ENCODE data around the gene DMRTA1. TPM values are rescaled to one million over a fixed set of nuclear protein-coding genes. Genes with fewer than 3 reads are reported as not detected.
"Not testable (repeated sequence)": the region's sequence is repeated elsewhere in the genome, so short reads cannot be mapped to it uniquely, and the experiment has no call there.

DMRTA1 gene, protein sequence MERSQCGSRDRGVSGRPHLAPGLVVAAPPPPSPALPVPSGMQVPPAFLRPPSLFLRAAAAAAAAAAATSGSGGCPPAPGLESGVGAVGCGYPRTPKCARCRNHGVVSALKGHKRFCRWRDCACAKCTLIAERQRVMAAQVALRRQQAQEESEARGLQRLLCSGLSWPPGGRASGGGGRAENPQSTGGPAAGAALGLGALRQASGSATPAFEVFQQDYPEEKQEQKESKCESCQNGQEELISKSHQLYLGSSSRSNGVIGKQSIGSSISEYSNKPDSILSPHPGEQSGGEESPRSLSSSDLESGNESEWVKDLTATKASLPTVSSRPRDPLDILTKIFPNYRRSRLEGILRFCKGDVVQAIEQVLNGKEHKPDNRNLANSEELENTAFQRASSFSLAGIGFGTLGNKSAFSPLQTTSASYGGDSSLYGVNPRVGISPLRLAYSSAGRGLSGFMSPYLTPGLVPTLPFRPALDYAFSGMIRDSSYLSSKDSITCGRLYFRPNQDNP
- total RNA-seq: not detected in 2 replicates

DNA sequence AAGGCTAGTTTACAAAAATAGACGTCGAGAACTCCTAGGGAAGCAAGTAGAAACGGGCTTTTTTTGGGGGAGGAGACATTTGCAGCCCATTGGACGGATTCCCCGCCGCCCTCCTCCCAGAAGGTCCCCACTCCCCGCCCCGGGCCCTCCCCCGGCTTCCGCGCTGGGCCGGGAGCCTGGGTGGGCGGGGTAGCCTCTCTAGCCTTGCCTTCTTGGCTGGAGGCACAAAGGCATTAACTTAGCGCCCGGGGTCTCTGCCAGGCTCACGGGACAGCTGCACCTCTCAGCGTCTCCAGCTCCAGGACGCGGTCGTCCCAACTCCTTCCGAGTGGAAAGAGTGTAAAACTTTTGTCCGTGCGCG is at the start of gene DMRTA1:
Gene DMRTA1 (plus strand): TSS at position 236 of the 361 bp plus-strand sequence. CDS start 242 bp downstream, outside the sequence.
- intact Hi-C loops (cut with micrococcal nuclease): loop anchor here (2.0 kb wide), 1 partner anchor 480 kb away; no protein-coding TSS in a partner anchor

GRCh38 chr9:22401671-22402070 is 45.0 kb upstream of the DMRTA1 start:
- intact Hi-C loops (cut with micrococcal nuclease): no loop called here

DNA sequence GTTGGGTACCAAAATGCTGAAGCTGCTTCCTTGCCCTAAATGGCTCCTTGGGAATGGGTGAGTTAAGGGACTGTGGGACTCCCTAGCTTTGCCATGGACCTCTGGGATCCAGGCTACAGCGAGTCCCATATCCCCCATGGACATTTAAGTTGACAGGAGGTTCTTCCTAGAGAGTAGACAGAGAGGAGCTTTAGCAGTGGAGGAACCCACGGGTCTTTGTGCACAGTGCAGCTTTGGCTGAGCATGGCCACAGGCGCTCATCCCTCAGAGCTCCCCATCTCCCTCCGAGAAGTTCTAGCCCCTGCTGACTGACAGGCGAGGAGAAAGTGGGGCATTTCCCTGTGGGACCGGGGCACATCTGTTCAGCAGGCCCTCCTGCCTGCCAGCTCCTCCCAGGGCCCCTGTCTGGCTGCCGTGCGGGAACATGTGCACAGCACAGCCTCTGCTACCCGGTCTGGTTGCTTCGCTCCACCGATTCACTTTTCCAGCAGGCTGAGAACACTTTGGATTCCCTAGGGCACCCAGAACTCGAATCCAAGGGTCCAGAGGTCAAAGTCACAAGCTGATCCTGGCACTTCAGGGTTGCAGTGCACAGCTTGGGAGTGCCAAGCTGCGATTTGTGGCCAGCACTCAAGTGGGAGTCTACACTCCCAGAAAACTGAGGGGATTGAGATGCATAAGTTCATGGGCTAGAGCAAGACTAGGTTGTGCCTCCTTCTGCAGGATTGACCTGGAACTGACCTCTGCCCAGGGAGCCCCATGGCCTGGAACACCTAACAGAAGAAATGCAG is 40.6 kb upstream of the DMRTA1 start:
- intact Hi-C loops (cut with micrococcal nuclease): no loop called here

- intact Hi-C loops (cut with micrococcal nuclease): no loop called here
Measured at GRCh38 chr9:22413884-22414283, 32.7 kb upstream of the DMRTA1 start.

DNA sequence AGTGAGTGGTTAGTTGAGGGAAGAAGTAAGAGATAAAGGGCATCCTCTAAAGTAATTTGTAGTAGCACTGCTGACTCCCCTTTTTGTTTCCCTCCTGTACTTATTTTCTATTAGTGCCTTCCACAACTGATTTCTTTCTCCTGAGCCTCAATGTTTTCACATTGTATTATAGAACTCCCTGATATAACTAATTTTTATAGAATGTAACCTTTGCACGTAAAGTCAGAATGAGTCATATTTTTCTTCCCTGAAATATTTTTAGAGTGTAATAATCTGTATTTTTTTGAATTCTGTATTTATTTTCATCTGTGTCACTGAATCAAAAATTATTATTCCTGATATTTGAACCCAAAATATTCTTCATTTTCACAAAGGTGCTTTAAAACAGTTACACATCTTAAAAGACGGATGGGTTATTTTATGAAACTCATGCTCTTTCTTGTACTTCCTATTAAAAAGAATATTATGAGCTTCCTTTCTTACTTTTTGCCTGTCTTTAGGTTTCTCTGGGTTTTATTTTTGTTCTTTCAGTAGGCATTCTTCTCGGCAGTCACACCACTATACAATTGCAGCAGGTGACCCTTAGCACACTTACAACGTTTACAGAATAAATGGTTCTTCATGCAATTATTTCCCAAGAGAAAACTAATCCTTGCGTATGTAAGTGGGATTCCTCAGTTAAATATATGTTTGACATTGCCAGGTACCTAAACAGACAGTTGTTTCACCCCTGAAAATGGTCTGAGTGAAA is 30.5 kb upstream of the DMRTA1 start:
- intact Hi-C loops (cut with micrococcal nuclease): no loop called here

DNA sequence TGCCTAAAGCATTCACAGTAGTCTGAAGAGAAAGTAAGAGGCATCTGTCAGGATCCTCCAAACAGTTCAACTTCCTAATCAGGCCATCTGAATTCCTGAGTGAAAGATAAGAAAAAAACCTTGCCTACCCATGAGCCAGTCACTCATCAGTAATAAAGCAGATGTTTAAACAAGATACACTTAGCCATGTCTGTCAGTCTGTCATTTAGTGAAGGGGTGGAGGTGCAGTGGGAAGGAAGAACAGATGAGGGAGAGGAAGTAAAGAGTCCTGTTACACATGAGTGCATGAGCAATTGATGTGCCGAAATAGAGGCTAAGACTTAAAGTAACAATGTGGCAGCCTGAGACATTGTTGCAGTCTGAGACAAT is 29.9 kb upstream of the DMRTA1 start:
- intact Hi-C loops (cut with micrococcal nuclease): no loop called here

DNA sequence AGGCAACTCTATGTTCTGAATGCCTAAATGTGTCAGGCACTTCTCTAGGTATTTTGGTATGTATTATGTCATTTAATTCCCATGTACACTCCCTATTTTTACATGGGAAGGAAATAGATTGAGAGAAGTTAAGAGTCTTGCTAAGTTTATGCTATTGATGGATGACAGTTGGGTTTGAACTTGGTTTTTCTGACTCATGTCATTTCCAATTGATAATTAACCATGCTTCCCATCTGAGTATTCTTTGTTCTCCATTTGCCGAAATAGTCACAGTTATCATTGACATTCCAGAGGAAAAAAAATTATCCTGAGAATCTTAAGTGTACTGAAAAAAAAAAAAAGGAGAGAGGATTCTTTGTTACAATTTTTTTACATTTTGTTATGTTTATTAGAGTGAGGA is 23.1 kb upstream of the DMRTA1 start:
- intact Hi-C loops (cut with micrococcal nuclease): no loop called here

DNA sequence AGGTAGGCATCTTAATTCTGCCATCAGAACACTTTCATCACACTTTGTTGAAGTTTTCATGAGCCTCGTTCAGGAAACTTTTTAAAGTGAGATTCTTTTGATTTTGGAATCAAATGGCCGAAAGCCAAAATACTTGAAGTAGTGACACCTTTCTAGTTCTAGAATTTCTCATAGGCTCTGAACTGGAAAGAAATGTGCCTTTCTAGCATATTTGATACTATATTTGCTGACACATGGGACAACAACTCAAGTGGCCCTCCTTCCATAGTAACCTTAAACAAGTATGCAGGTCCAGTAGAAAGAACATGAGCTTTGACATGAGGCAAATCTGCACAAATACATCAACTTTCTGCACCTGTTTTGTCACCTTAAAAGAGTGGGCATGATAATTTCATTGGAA is 22.0 kb upstream of the DMRTA1 start:
- intact Hi-C loops (cut with micrococcal nuclease): no loop called here

- intact Hi-C loops (cut with micrococcal nuclease): no loop called here
Measured at GRCh38 chr9:22425551-22425950, 21.1 kb upstream of the DMRTA1 start.

- intact Hi-C loops (cut with micrococcal nuclease): no loop called here
Measured at GRCh38 chr9:22427226-22427880, 19.3 kb upstream of the DMRTA1 start.

GRCh38 chr9:22433691-22434090 is 12.9 kb upstream of the DMRTA1 start:
- intact Hi-C loops (cut with micrococcal nuclease): no loop called here

GRCh38 chr9:22435252-22435651 is 11.4 kb upstream of the DMRTA1 start:
- intact Hi-C loops (cut with micrococcal nuclease): not testable (repeated sequence)

- intact Hi-C loops (cut with micrococcal nuclease): not testable (repeated sequence)
Measured at GRCh38 chr9:22437461-22438067, 9.1 kb upstream of the DMRTA1 start.

DNA sequence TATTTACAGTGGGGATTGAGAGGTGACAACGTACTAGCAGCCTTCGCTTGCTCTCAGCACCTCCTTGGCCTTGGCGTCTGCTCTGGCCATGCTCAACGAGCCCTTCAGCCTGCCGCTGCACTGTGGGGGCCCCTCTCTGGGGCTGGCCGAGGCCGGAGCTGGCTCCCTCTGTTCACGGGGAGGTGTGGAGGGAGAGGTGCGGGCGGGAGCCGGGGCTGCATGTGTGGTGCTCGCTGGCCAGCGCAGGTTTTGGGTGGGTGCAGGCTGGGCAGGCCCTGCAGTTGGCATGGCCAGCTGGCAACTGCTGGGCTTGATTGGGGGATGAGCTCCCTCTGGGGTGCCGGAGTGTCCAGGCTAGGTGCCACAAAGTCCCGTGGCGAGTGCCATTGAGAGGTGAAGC is 5.8 kb upstream of the DMRTA1 start:
- intact Hi-C loops (cut with micrococcal nuclease): no loop called here

GRCh38 chr9:22446950-22447617 is 460 bp downstream of the DMRTA1 start:
- intact Hi-C loops (cut with micrococcal nuclease): loop anchor here (2.0 kb wide), 1 partner anchor 480 kb away; no protein-coding TSS in a partner anchor

DNA sequence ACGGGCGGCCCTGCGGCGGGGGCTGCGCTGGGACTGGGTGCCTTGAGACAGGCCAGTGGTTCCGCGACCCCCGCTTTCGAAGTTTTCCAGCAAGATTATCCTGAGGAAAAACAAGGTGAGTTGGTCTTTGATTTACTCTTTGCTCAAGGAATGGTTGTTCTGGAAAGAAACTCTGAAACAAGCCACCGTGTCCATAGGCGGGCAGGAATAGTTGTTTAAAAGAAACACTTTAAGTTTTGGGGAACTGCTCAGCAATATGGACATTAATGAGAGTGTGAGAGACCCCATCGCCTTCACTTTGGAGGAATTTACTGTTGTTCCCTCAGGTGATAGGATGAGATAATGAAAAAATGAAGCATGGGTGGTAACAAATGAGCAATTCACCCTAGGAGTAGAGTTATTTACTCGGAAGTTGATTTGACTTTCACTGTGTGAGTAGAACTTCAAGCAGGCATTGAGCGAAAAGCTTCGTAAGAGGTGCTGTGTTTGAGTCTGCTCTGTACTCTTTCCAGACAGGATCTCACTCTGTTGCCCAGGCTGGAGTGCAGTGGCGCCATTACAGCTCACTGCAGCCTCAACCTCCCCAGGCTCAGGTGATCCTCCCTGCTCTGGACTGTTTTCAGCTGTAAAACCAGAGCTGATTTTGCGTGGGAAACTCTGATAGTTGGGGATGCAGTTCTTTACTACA is 1.1 kb downstream of the DMRTA1 start:
- intact Hi-C loops (cut with micrococcal nuclease): loop anchor here (2.0 kb wide), 1 partner anchor 481 kb away; no protein-coding TSS in a partner anchor

DNA sequence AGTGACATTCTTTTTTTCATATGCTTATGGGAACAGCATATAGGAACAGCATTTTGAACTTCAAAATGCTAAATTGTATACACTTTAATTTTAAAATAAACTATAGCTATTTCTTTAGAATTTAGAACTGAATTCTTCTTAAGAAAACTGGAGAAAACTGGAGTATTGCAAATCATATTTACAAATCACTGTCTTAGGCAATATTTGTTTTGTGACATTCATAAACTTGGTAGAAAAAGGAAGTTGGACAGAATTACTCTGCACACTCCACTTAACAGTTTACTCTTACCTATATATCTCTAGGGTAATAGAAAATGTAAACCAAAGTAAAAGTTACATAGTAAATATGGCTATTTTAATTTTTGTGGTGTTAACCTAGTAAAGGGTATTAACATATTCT is 3.1 kb downstream of the DMRTA1 start:
- intact Hi-C loops (cut with micrococcal nuclease): loop anchor here (5.0 to 10.0 kb wide), 2 partner anchors 445 to 737 kb away; partner anchors contain the start of gene CDKN2B

GRCh38 chr9:22452415-22453010 is 5.9 kb downstream of the DMRTA1 start:
- intact Hi-C loops (cut with micrococcal nuclease): loop anchor here (1.0 to 10.0 kb wide), 7 partner anchors 146 to 740 kb away; partner anchors contain the start of gene CDKN2B

DNA sequence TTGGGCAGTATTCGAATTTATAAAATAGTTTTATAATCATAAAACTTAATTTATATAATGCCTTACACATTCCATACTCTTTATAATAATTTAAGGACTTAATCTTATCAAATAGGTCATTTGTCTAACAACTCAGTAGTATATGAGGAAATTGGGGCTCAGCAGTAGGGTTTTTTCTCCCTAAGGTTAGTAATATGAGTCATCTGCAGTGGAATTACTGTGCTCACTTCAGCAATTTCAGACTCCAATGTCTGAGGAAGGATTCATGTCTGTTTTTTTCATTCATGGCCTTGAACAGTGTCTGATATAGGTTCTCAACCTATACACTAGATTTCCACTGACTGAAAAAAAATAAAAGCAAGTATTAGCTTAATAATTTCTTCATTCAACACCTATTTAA is 7.4 kb downstream of the DMRTA1 start:
- intact Hi-C loops (cut with micrococcal nuclease): loop anchor here (5.0 to 10.0 kb wide), 2 partner anchors 449 to 742 kb away; partner anchors contain the start of gene CDKN2B
